Dendritic cell treated with granulocyte-macrophage colony-stimulating factor and Interleukin-4, amounts not matched to agents 40 ng/mL and 50 ng/mL, for 4 days (primary cell): Measurements from ENCODE around the gene BHLHE40.

ENCODE experiments used
- H3K27ac Mint-ChIP-seq: one replicate; pipeline ENCODE4 v1.8.0; 2022; ENCODE audit warnings: mild to moderate bottlenecking, mixed read lengths
- H3K27me3 Mint-ChIP-seq: one replicate; pipeline ENCODE4 v1.8.0; 2022; ENCODE audit warnings: mild to moderate bottlenecking, mixed read lengths
- H3K36me3 Mint-ChIP-seq: one replicate; pipeline ENCODE4 v1.8.0; 2022; ENCODE audit warnings: low read depth, mixed read lengths
- H3K4me1 Mint-ChIP-seq: one replicate; pipeline ENCODE4 v1.8.0; 2022; ENCODE audit warnings: low read depth, mixed read lengths
- H3K4me3 Mint-ChIP-seq: one replicate; pipeline ENCODE4 v1.8.0; 2022; ENCODE audit warnings: mild to moderate bottlenecking, moderate library complexity, mixed read lengths
- H3K9me3 Mint-ChIP-seq: one replicate; pipeline ENCODE4 v1.8.0; 2022; ENCODE audit warnings: mixed read lengths
- intact Hi-C: fragments of 100-400 bp; cut with micrococcal nuclease; formaldehyde crosslinking; loops from one replicate; pipeline ENCODE4 v1.15.0; 2022

BHLHE40 gene

GRCh38 chr3:4979428-4980228 lies at the start of gene BHLHE40:
BHLHE40 (plus strand) TSS chr3:4979437; CDS start chr3:4979719, 282 bp downstream.
- Mint-ChIP-seq H3K9me3 (no peaks in the 10 kb centered on the region), H3K36me3 (peaks cover 64% of the 10 kb centered on the region), H3K27ac (peak within 1 kb of the TSS; percentile 99), H3K4me1 (peaks cover 52% of the 10 kb centered on the region), H3K4me3 (peak within 1 kb of the TSS; percentile 98), H3K27me3 (no peaks in the 10 kb centered on the region)
- intact Hi-C loops, result loop anchor here (2.0 to 5.0 kb wide), 3 partner anchors 33 to 208 kb away; partner anchors contain the start of gene EDEM1

DNA sequence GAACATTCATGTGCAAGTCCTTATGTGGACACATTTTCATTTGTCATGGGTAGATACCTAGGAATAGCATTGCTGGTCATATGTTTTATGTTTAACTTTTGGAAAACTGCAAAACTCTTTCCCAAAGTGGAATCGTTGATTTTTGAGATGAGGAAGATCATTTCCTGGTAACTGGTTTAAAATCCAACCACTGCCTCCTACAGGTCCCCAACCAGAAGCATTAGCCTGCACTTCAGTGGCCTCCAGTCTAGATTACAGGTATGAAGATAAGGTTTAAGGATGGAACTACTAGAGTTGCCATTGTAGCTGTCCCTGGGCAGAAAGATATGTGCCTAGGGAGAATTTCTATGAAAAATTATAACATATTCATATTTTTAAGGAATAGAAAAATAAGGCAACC lies 48.7 kb upstream of the BHLHE40 start:
- Mint-ChIP-seq H3K36me3 (no peaks in the 10 kb centered on the region), H3K4me1 (peaks cover 5% of the 10 kb centered on the region), H3K4me3 (no peak overlapping the region), H3K27me3 (no peaks in the 10 kb centered on the region), H3K27ac (no peak overlapping the region), H3K9me3 (no peaks in the 10 kb centered on the region)
- intact Hi-C loops, result no loop called here

DNA sequence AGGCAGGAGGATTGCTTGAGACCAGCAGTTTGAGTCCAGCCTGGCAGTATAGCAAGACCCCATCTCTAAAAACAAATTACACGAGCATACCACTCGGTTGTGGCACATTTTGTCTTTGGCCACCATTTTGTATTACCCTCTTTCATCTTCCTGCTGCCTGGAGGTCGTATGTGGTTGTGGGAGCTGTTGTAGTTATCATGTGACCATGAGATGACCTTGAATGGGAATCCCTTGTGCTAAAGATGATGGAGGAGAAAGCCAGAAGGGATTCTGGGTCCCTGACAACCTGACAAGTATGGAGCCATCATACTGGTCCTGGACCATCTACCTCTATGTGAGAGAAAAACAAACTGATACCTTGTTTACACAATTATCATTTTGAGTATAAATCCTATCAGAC lies 45.2 kb upstream of the BHLHE40 start:
- H3K4me1 Mint-ChIP-seq, result no peaks in the 10 kb centered on the region
- no peaks in the 10 kb centered on the region for H3K9me3 Mint-ChIP-seq
- intact Hi-C loops, result no loop called here
- H3K36me3 Mint-ChIP-seq, result no peaks in the 10 kb centered on the region
- no peak overlapping the region for H3K27ac Mint-ChIP-seq
- H3K27me3 Mint-ChIP-seq, result no peaks in the 10 kb centered on the region
- no peak overlapping the region for H3K4me3 Mint-ChIP-seq

GRCh38 chr3:4935347-4935746 lies 43.9 kb upstream of the BHLHE40 start:
- Mint-ChIP-seq H3K27me3 (no peaks in the 10 kb centered on the region), H3K4me1 (no peaks in the 10 kb centered on the region), H3K4me3 (no peak overlapping the region), H3K27ac (no peak overlapping the region), H3K9me3 (no peaks in the 10 kb centered on the region), H3K36me3 (no peaks in the 10 kb centered on the region)
- intact Hi-C loops, result no loop called here

DNA sequence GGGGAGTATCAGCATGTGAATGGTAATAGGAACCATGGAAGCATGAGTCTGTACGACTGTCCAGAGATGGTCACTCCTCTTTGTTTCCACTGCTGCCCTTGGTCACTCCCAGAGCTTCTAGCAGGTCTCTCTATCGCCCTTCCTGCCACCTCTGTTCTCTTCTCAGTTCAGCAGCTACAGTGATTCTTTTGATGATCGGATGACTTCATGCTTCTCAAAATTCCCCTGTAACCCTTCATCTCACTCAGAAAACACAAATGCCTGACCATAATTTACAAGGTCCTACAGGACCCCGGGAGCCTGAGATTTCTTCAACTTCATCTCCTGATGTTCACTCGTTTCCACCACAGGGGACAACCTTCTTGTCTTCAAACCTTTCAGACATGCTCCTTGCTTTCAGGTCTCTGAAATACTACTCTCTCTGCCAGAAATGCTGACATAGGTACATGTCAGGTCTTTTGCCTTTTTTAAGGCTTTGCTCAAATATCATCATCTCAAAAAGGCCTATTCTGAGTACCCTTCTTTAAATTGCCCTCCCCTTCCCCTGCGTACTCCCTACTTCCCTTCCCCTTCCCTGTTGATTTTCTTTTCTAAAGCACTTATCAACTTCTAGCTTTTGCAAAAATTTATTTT lies 42.1 kb upstream of the BHLHE40 start:
- Mint-ChIP-seq H3K4me3 (no peak overlapping the region), H3K27me3 (no peaks in the 10 kb centered on the region), H3K27ac (no peak overlapping the region), H3K36me3 (no peaks in the 10 kb centered on the region), H3K4me1 (no peaks in the 10 kb centered on the region), H3K9me3 (no peaks in the 10 kb centered on the region)
- intact Hi-C loops, result no loop called here

DNA sequence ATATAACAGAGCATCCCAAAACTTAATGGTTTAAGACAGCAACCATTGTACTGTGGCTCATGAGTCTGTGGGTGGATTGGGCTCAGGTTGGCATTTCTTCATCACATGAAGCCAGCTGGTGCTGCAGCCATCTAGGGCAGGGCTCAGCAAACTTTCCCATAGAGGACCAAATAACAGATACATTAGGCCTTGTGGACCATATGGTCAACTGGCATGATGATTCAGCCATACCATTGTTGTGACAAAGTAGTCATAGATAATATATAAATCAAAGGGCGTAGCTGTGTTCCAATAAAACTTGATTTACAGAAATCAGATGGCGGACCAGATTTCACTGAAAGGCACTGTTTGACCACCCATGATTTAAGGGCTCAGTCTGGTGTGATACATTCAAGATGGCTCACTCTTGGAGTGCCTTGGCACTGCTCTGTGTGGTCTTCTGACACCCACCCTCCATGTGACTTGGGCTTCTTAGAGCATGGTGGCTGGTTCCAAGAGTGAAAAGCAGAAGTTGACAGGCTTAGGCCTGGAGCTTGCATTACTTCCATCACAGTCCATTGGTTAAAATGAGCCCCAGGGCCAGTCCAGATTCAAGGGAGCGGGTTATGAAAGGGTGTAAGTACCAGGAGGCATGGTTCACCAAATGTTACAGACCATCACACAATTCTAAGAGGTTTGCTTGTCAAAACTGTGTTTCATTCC lies 40.8 kb upstream of the BHLHE40 start:
- Mint-ChIP-seq H3K4me3 (no peak overlapping the region), H3K27ac (no peak overlapping the region), H3K9me3 (no peaks in the 10 kb centered on the region), H3K36me3 (no peaks in the 10 kb centered on the region), H3K27me3 (no peaks in the 10 kb centered on the region), H3K4me1 (no peaks in the 10 kb centered on the region)
- intact Hi-C loops, result no loop called here

- Mint-ChIP-seq H3K9me3 (no peaks in the 10 kb centered on the region), H3K27ac (no peak overlapping the region), H3K4me1 (no peaks in the 10 kb centered on the region), H3K4me3 (no peak overlapping the region), H3K36me3 (no peaks in the 10 kb centered on the region), H3K27me3 (no peaks in the 10 kb centered on the region)
- intact Hi-C loops, result no loop called here
Measured at GRCh38 chr3:4939276-4939675, 40.0 kb upstream of the BHLHE40 start.

- Mint-ChIP-seq H3K27ac (no peak overlapping the region), H3K9me3 (no peaks in the 10 kb centered on the region), H3K4me3 (no peak overlapping the region), H3K4me1 (no peaks in the 10 kb centered on the region), H3K36me3 (no peaks in the 10 kb centered on the region), H3K27me3 (no peaks in the 10 kb centered on the region)
- intact Hi-C loops, result no loop called here
Measured at GRCh38 chr3:4940985-4941384, 38.3 kb upstream of the BHLHE40 start.

- Mint-ChIP-seq H3K27ac (no peak overlapping the region), H3K4me1 (peaks cover 5% of the 10 kb centered on the region), H3K27me3 (no peaks in the 10 kb centered on the region), H3K4me3 (no peak overlapping the region), H3K36me3 (no peaks in the 10 kb centered on the region), H3K9me3 (no peaks in the 10 kb centered on the region)
- intact Hi-C loops, result no loop called here
Measured at GRCh38 chr3:4943549-4943948, 35.7 kb upstream of the BHLHE40 start.

DNA sequence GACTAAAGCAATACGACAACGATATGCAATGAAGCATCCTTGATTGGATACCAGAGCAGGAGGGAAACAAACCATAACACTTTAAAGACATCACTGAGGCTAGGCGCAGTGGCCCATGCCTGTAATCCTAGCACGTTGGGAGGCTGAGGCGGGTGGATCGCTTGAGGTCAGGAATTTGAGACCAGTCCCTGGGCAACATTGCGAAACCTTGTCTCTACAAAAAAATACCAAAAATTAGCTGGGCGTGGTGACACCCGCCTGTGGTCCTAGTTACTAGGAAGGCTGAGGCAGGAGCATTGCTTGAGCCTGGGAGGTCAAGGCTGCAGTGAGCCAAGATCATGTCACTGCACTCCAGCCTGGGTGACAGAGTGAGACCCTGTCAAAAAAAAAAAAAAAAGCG lies 33.9 kb upstream of the BHLHE40 start:
- peaks cover 16% of the 10 kb centered on the region for H3K4me1 Mint-ChIP-seq
- no peak overlapping the region for H3K27ac Mint-ChIP-seq
- no peak overlapping the region for H3K4me3 Mint-ChIP-seq
- no peaks in the 10 kb centered on the region for H3K27me3 Mint-ChIP-seq
- intact Hi-C loops, result no loop called here
- no peaks in the 10 kb centered on the region for H3K9me3 Mint-ChIP-seq
- no peaks in the 10 kb centered on the region for H3K36me3 Mint-ChIP-seq

DNA sequence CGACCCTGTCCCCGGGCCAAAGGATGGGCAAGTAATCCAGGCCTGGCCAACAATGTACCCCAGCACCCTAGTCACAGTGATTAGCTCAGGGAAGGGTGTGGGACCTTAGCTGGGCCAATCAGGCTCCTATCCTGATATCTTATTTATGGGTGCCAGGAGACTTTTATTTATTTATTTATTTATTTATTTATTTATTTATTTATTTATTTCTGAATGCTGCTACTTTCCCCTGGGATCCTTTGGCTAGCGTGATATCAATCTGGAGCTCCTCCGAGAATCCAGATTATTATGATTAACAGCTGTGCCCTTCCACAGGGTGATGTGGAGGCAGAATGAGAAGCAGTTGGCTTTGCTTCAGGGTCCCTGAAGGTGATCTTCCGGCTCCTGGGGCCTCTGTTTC lies 32.2 kb upstream of the BHLHE40 start:
- Mint-ChIP-seq H3K9me3 (no peaks in the 10 kb centered on the region), H3K27me3 (no peaks in the 10 kb centered on the region), H3K27ac (no peak overlapping the region), H3K4me1 (peaks cover 32% of the 10 kb centered on the region), H3K36me3 (no peaks in the 10 kb centered on the region), H3K4me3 (no peak overlapping the region)
- intact Hi-C loops, result no loop called here

DNA sequence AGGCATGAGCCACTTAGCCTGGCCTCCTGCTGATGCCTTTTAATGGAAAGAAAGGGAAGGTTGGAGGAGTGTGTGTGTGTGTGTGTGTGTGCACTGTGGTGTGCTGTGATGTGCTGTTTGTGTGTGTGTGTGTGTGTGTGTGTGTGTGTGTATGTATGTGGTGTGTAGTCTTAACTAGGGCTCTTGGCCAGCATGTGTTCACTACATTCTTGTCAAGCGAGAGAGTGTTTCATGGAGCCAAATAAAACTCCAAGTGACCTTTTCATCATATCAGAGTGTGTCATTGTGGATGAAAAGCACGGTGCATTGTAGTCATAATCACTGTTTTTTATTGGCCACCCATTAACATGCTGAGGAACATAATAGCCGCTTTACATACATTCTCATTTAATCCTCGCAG lies 30.8 kb upstream of the BHLHE40 start:
- Mint-ChIP-seq H3K36me3 (no peaks in the 10 kb centered on the region), H3K27me3 (no peaks in the 10 kb centered on the region), H3K27ac (no peak overlapping the region), H3K4me3 (no peak overlapping the region), H3K4me1 (peaks cover 32% of the 10 kb centered on the region), H3K9me3 (no peaks in the 10 kb centered on the region)
- intact Hi-C loops, result no loop called here

GRCh38 chr3:4949004-4949403 lies 30.2 kb upstream of the BHLHE40 start:
- Mint-ChIP-seq H3K27ac (no peak overlapping the region), H3K36me3 (no peaks in the 10 kb centered on the region), H3K4me1 (peaks cover 32% of the 10 kb centered on the region), H3K4me3 (no peak overlapping the region), H3K9me3 (no peaks in the 10 kb centered on the region), H3K27me3 (no peaks in the 10 kb centered on the region)
- intact Hi-C loops, result no loop called here

DNA sequence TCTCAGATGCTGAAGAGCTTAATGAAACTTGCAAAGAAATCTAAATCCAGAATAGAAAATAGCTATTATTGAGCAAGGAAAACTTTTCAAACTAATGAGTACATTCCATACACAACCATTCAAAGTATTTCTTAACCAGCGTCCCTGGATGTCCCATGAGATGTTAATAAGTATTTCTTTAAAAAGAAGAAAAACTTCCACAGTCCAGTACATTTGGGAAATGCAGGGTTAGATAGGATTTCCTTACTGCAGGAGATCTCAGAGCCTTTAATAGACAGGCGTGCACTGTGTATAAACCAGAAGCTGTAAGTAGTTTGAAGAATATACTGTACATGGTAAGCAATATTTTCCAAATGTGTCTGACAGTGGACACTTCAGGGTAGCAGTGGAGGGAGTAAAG lies 29.6 kb upstream of the BHLHE40 start:
- H3K27ac Mint-ChIP-seq, result no peak overlapping the region
- no peak overlapping the region for H3K4me3 Mint-ChIP-seq
- peaks cover 32% of the 10 kb centered on the region for H3K4me1 Mint-ChIP-seq
- intact Hi-C loops, result no loop called here
- no peaks in the 10 kb centered on the region for H3K27me3 Mint-ChIP-seq
- H3K36me3 Mint-ChIP-seq, result no peaks in the 10 kb centered on the region
- no peaks in the 10 kb centered on the region for H3K9me3 Mint-ChIP-seq
